HEK293T (cell line): ENCODE results near the gene GPX4.

Experiments used
- CTCF ChIA-PET: fragments of 350-600 bp; formaldehyde crosslinking; extraction: SDS; loops from one replicate; lab custom pipeline; 2021; ENCODE audit warnings: antibody characterized with exemption, inconsistent platforms; lab: Yijun Ruan, JAX
- POLR2A ChIA-PET: fragments of 350-600 bp; formaldehyde crosslinking; extraction: SDS; loops from one replicate; lab custom pipeline; 2020; ENCODE audit warnings: antibody characterized with exemption, inconsistent platforms; lab: Yijun Ruan, JAX
- DNase-seq: peaks from one replicate; pipeline ENCODE4 v3.0.0; 2012; ENCODE audit warnings: mixed read lengths; ENCODE audit errors: extremely low spot score
- ARNT ChIP-seq: fragments of 450-650 bp; IDR thresholded peaks from 2 replicates; pipeline ENCODE4 v1.6.1; 2017; ENCODE audit warnings: mild to moderate bottlenecking
- BHLHE40 ChIP-seq: fragments of 450-650 bp; IDR thresholded peaks from 2 replicates; pipeline ENCODE4 v1.6.1; 2016; ENCODE audit warnings: mild to moderate bottlenecking, moderate library complexity, borderline replicate concordance
- CTBP1 ChIP-seq: fragments of 450-650 bp; IDR thresholded peaks from 2 replicates; pipeline ENCODE4 v1.6.1; 2016; ENCODE audit warnings: borderline replicate concordance
- ELF4 ChIP-seq: fragments of 450-650 bp; IDR thresholded peaks from 2 replicates; pipeline ENCODE4 v1.6.1; 2017; ENCODE audit warnings: antibody characterized with exemption
- FOXA1 ChIP-seq: fragments of 450-650 bp; IDR thresholded peaks from 2 replicates; pipeline ENCODE4 v1.6.1; 2016; ENCODE audit warnings: mild to moderate bottlenecking
- FOXK2 ChIP-seq: fragments of 450-650 bp; IDR thresholded peaks from 2 replicates; pipeline ENCODE4 v1.6.1; 2016; ENCODE audit warnings: mild to moderate bottlenecking
- FOXM1 ChIP-seq: fragments of 450-650 bp; IDR thresholded peaks from 2 replicates; pipeline ENCODE4 v1.6.1; 2017; ENCODE audit warnings: mild to moderate bottlenecking, borderline replicate concordance
- HDGF ChIP-seq: fragments of 450-650 bp; IDR thresholded peaks from 2 replicates; pipeline ENCODE4 v1.6.1; 2017; ENCODE audit warnings: antibody characterized with exemption, borderline replicate concordance
- L3MBTL2 ChIP-seq: fragments of 450-650 bp; conservative IDR thresholded peaks from 2 replicates; pipeline ENCODE4 v1.6.1; 2016; ENCODE audit warnings: mild to moderate bottlenecking
- LEF1 ChIP-seq: fragments of 450-650 bp; IDR thresholded peaks from 2 replicates; pipeline ENCODE4 v1.6.1; 2017; ENCODE audit warnings: mild to moderate bottlenecking, borderline replicate concordance
- NFRKB ChIP-seq: fragments of 450-650 bp; IDR thresholded peaks from 2 replicates; pipeline ENCODE4 v1.6.1; 2016; ENCODE audit warnings: mild to moderate bottlenecking, moderate library complexity
- PKNOX1 ChIP-seq: fragments of 450-650 bp; IDR thresholded peaks from 2 replicates; pipeline ENCODE4 v1.6.1; 2016
- SP1 ChIP-seq: fragments of 450-650 bp; IDR thresholded peaks from 2 replicates; pipeline ENCODE4 v1.6.1; 2017
- SUZ12 ChIP-seq: fragments of 450-650 bp; IDR thresholded peaks from 2 replicates; pipeline ENCODE4 v1.6.1; 2016; ENCODE audit warnings: mild to moderate bottlenecking
- TARDBP ChIP-seq: fragments of 450-650 bp; IDR thresholded peaks from 2 replicates; pipeline ENCODE4 v1.6.1; 2016
- ZNF384 ChIP-seq: fragments of 450-650 bp; IDR thresholded peaks from 2 replicates; pipeline ENCODE4 v1.6.1; 2016

The GPX4 gene

GRCh38 chr19:1109032-1109551 lies 5.3 kb downstream of the GPX4 start:
- DNase-seq: no peak
- ChIA-PET CTCF (no interaction called here), POLR2A (no interaction called here)
- TF ChIP-seq ZNF384: no peak
- TF ChIP-seq BHLHE40: no peak
- TF ChIP-seq NFRKB: no peak
- no peak for TF ChIP-seq SUZ12
- TF ChIP-seq FOXA1: no peak

GRCh38 chr19:1109697-1110671 lies 6.2 kb downstream of the GPX4 start:
- CTCF ChIA-PET: no interaction called here

GRCh38 chr19:1110809-1111640 lies 7.2 kb downstream of the GPX4 start:
- POLR2A ChIA-PET: interaction anchor here (2.1 kb wide), 1 partner anchor 158 kb away, joined by 8 read pairs; the partner anchor contains the start of gene CIRBP

More at GRCh38 chr19:1109697-1110671, 6.2 kb downstream of the GPX4 start:
- POLR2A ChIA-PET: no interaction called here
- TF ChIP-seq ARNT: no peak
- no peak for TF ChIP-seq FOXK2
- TF ChIP-seq LEF1: no peak
- TF ChIP-seq CTBP1: no peak
- no peak for TF ChIP-seq NFRKB
- TF ChIP-seq FOXM1: no peak
- TF ChIP-seq BHLHE40: no peak
- TF ChIP-seq HDGF: no peak
- TF ChIP-seq ZNF384: no peak
- no peak for TF ChIP-seq ELF4
- no peak for TF ChIP-seq SP1
- no peak for TF ChIP-seq SUZ12
- no peak for TF ChIP-seq FOXA1
- no peak for TF ChIP-seq PKNOX1
- no peak for TF ChIP-seq L3MBTL2
- no peak for TF ChIP-seq TARDBP
- DNase-seq: no peak

GRCh38 chr19:1111641-1112267 lies 8.0 kb downstream of the GPX4 start:
- ChIA-PET POLR2A (interaction anchor here (2.1 kb wide), 1 partner anchor 157 kb away, joined by 8 read pairs; the partner anchor contains the start of gene CIRBP), CTCF (interaction anchor here (0.7 kb wide), 1 partner anchor 83 kb away, joined by 5 read pairs; no protein-coding TSS in a partner anchor)
- DNase-seq: no peak
- TF ChIP-seq SUZ12 (no peak), PKNOX1 (no peak), HDGF (no peak), FOXM1 (no peak)

More at GRCh38 chr19:1110809-1111640, 7.2 kb downstream of the GPX4 start:
- no peak for TF ChIP-seq BHLHE40
- TF ChIP-seq PKNOX1: no peak
- no peak for TF ChIP-seq SP1
- TF ChIP-seq ARNT: no peak
- no peak for TF ChIP-seq FOXA1
- TF ChIP-seq ZNF384: no peak
- no peak for TF ChIP-seq HDGF
- no peak for TF ChIP-seq SUZ12
- no peak for TF ChIP-seq ELF4
- TF ChIP-seq LEF1: no peak
- no peak for TF ChIP-seq TARDBP
- no peak for TF ChIP-seq FOXM1
- TF ChIP-seq CTBP1: no peak
- no peak for TF ChIP-seq L3MBTL2
- no peak for TF ChIP-seq NFRKB
- CTCF ChIA-PET: no interaction called here
- no peak for DNase-seq
